HG03139 (cell line): ENCODE data around the gene TRIM16.
"Not testable (repeated sequence)": the region's sequence is repeated elsewhere in the genome, so short reads cannot be mapped to it uniquely, and the experiment has no call there.

ENCODE experiments used
- ATAC-seq: cut with Tn5 transposase; IDR thresholded peaks from one replicate; pipeline ENCODE4 v1.9.1; 2021; ENCODE audit not compliant: unreplicated experiment

The TRIM16 gene

GRCh38 chr17:15683824-15684478 is at the start of gene TRIM16:
TSS of gene TRIM16 (minus strand) at chr17:15684311. CDS start at chr17:15651609, 32,702 bp downstream.
- ATAC-seq: peak; percentile 92

DNA sequence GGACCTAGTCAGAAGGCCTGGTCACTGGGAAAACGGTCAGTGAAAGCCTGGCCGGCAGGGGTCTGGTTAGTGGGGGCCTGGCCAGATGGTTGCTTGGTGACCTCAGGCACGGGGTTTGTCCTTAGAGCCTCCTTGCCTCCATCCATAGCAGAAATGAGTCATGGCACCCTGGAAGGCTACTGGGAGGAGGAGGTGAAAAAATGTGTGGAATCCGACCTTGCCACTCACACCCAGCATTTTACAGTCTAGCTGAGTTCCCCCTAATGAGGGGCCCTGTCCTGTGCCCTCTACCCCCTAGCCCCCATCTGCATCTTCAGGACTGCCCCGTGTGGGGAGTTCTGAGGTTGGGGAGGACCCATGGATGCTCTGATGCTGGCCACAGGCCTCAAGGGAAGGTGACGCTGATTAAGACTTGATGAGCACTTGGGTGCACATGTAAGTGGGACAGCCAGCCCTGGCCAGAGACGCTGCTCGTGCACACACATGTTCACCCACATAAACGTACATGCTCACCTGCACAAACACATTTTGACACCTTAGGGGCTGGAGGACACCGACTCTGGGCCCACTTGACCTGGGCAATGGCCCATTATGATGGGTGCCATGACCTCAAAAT is 49.2 kb upstream of the TRIM16 start:
- not testable (repeated sequence) for ATAC-seq

GRCh38 chr17:15731900-15732299 is 47.8 kb upstream of the TRIM16 start, which contains the start of gene TBC1D26:
TSS of gene TBC1D26 (plus strand) at chr17:15732283. CDS start at chr17:15735349, 3,066 bp downstream.
- not testable (repeated sequence) for ATAC-seq

DNA sequence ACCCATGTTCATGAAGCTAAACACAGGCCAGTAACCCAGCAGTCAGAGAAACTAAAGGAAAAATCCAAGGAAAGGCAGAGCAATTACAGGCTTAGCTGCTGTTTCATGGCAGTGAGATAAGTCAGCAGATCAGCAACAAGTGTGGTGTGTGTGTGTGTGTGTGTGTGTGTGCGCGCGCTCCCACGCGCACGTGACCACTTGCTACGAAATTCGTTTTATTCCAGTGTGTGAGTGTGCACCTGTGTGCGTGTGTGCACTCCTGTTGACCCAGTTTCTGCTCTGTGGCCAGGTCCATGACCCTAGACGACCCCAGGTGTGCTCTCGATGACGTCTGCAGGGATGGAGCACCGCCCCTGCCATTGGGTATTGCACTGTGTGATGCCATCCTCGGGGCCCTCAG is 46.4 kb upstream of the TRIM16 start:
- not testable (repeated sequence) for ATAC-seq

GRCh38 chr17:15716601-15717563 is 32.8 kb upstream of the TRIM16 start:
- ATAC-seq: not testable (repeated sequence)

- ATAC-seq: not testable (repeated sequence)
These were observed 24.8 kb upstream of the TRIM16 start for GRCh38 chr17:15708879-15709278.

- ATAC-seq: not testable (repeated sequence)
These were observed 20.7 kb upstream of the TRIM16 start for GRCh38 chr17:15704813-15705212.

GRCh38 chr17:15704239-15704638 is 20.1 kb upstream of the TRIM16 start:
- ATAC-seq: not testable (repeated sequence)

GRCh38 chr17:15699937-15700336 is 15.8 kb upstream of the TRIM16 start:
- not testable (repeated sequence) for ATAC-seq

DNA sequence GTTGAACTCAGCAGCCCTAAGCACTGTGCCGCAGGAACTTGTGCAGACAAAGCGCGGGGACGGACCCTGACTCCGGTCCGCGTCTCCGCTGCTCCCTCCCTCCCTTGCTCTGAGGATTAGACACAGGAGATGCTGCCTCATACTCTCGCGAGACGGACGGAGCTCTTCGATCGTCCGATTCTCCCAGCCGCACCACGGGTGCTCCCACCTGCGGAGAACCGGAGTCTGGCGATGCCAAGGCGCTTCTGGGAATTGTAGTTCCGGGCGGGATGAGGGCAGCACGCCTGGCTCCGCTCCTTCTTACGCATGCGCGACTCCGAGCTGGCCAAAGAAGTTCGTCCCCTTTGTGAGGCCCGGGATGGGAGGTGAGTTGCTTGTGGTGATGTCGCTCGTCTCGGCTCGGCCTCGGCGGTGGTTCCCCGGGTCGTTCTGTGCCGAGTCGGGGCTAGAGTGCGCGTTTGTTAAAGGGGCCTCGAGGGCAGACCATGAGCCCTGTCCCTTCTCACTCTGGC is 15.4 kb upstream of the TRIM16 start, which contains the start of gene ZNF286A:
ZNF286A (plus strand) TSS at position 340 of the 512 bp plus-strand sequence. CDS start 578 bp downstream, outside the sequence.
- ATAC-seq: peak; percentile 96

DNA sequence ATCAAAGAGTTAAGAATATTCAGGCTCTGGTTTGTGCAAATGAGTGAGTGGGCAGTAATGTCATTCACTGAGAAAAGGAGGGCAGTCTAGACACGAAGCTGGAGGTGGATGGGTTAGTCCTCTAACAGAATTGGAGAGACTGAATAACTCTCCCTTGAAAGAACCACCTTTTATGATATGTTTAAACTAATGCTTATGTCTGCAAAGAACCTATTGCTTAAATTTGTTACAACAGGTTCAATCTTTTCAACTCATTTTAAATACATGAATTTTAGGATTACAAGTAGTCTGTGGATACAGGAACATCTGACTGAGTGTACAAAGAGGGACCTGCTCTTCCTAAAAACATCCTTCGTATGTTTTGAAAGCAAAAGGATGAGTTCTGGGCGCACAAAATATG is 14.9 kb upstream of the TRIM16 start:
- peak; percentile 6 for ATAC-seq

- not testable (repeated sequence) for ATAC-seq
These were observed 3.4 kb upstream of the TRIM16 start for GRCh38 chr17:15687494-15687893.

DNA sequence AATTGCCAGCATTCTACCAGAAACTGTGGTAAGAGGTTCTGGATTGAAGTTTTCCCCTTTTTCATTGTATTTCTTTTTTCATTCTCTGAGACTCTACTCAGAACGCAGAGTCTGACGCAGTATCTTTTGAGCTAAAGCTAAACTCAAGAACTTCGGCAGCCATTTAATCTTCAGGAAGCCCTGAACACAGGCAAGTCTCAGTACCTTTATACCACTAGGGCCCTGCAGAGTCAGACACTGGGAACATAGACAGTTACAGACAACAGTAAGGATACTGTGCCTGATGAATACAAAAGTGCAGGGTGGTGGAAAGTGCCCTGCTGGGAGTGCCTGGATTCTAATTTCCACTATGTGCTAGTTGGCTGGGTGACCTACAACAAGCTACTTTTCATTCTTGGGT is 976 bp downstream of the TRIM16 start:
- not testable (repeated sequence) for ATAC-seq

- ATAC-seq: not testable (repeated sequence)
These were observed 8.1 kb downstream of the TRIM16 start for GRCh38 chr17:15675991-15676390.

GRCh38 chr17:15674640-15675039 is 9.5 kb downstream of the TRIM16 start:
- ATAC-seq: not testable (repeated sequence)

DNA sequence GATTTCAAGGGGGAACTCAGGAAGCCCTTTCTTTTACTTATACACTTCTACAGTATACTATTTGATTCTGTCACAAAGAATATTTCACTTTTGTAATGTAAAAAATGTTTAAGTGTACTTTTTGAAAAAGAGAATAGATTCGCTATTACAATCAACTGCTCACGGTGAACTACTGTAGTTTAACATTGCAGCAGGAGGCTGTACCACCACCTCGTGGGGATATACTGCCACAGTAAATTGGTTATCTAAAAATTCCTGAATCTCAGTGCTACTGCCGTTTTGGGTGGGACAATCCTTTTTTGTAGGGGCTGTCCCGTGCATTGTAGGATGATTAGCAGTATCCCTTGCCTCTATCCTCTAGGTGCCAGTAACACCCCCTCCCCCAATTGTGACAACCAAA is 14.6 kb downstream of the TRIM16 start:
- not testable (repeated sequence) for ATAC-seq

DNA sequence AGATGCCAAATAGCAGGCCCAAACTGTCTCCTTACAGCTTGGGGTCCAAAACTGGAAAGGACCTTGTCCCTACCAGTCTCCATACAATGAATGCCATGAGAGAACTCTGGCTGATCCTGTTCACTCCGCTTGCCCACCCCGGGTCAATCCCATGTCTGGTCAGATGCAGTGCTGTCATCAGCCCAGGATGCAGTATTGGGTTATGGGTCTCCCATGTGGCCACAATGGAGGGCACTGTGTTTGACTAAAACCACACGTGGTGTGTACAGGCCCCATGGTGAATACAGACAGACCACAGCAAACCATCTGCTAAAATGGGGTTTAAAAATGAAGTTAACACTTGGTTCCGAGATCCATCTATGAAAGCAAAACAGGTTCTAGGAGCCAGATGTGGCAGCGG is 20.4 kb downstream of the TRIM16 start:
- no peak for ATAC-seq

GRCh38 chr17:15663176-15663575 is 20.9 kb downstream of the TRIM16 start:
- no peak for ATAC-seq

DNA sequence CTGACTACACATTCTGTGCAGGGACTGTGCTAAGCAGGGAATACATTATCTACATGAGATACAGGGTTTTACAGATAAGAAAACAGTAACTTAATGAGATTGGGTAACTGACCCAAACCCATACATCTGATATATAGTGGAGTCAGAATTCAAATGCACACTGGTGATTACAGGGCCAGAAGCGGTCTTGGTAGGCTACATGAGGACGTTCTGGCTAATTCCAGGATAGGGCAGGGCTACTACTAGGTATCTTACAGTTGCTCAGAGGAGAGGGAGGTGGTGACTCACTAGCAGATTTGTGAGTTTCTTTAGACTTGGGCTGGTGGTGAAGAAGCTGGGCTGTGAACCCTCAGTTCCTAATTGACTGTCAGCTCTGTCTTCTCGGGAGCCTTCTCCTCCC is 21.4 kb downstream of the TRIM16 start:
- no peak for ATAC-seq

DNA sequence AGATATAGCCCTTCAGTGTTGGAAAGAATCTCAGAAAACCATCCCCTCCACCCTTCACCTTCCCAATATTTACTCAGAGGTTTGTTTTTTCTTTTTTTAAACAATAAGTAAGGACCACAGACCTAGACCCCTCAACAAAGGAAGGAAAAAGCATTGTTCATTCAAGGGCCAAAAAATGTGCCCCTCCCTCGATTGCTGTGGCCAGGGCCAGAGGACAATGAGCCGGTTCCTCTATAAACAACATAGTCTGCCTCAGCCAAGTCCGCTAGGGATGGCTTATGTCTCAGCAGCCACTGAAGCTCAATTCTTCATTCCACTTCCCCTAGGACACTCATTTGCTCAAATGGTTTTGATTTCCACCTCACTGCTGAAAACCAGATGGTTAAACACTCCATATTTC is 24.0 kb downstream of the TRIM16 start:
- ATAC-seq: no peak

- ATAC-seq: no peak
These were observed 24.4 kb downstream of the TRIM16 start for GRCh38 chr17:15659663-15660062.
